Spleen (tissue), 11 donors: Measurements from ENCODE around the gene C22orf31. TPM values are rescaled to one million over a fixed set of nuclear protein-coding genes. Genes with fewer than 3 reads are reported as not detected.

ENCODE experiments used
- DNase-seq: peaks from one replicate; pipeline ENCODE4 v3.0.0-alpha.2; 2020
- H3K27ac ChIP-seq, 8 donors: fragments of 200-600 bp; sonication (generic) in 7 of 8; 1 replicate in 4 of 8; 2 replicates in 4 of 8; pipeline versions ENCODE4 v1.5.0 to v1.8.0; 2016 to 2021; ENCODE audit warnings: inconsistent platforms in 4 of 8, mild to moderate bottlenecking in 4 of 8, moderate library complexity in 1 of 8
- H3K27me3 ChIP-seq, 7 donors: fragments of 200-600 bp; sonication (generic) in 6 of 7; replicated peaks in 1 of 7; 1 replicate in 4 of 7; 2 replicates in 3 of 7; pipeline versions ENCODE4 v1.5.0 to v1.8.0; 2016 to 2021; ENCODE audit warnings: inconsistent platforms in 3 of 7, mild to moderate bottlenecking in 1 of 7
- H3K36me3 ChIP-seq, 6 donors: fragments of 200-600 bp; sonication (generic) in 5 of 6; 1 replicate in 4 of 6; 2 replicates in 2 of 6; pipeline versions ENCODE4 v1.5.0 to v1.8.0; 2016 to 2021; ENCODE audit warnings: inconsistent platforms in 2 of 6
- H3K4me1 ChIP-seq, 6 donors: fragments of 200-600 bp; sonication (generic) in 5 of 6; 1 replicate in 3 of 6; 2 replicates in 3 of 6; pipeline versions ENCODE4 v1.5.0 to v1.8.0; 2016 to 2021; ENCODE audit warnings: inconsistent platforms in 3 of 6
- H3K4me3 ChIP-seq, 8 donors: fragments of 200-600 bp; sonication (generic) in 7 of 8; 1 replicate in 4 of 8; 2 replicates in 4 of 8; pipeline versions ENCODE4 v1.5.0 to v1.8.0; 2016 to 2021; ENCODE audit warnings: inconsistent platforms in 4 of 8, mild to moderate bottlenecking in 4 of 8, moderate library complexity in 2 of 8
- H3K9me3 ChIP-seq, 8 donors: fragments of 200-600 bp; sonication (generic) in 7 of 8; 1 replicate in 4 of 8; 2 replicates in 4 of 8; pipeline versions ENCODE4 v1.5.0 to v1.8.0; 2016 to 2021; ENCODE audit warnings: inconsistent platforms in 4 of 8
- CTCF ChIP-seq, 11 experiments: fragments of 200-600 bp in 7 of 11; fragments of 450-650 bp in 4 of 11; sonication (generic) in 4 of 11; IDR thresholded peaks in 8 of 11; conservative IDR thresholded peaks in 3 of 11; 1 replicate in 7 of 11; 2 replicates in 4 of 11; pipeline versions ENCODE4 v1.4.0 to v1.8.0; 2016 to 2021; ENCODE audit warnings: antibody characterized with exemption in 11 of 11, inconsistent platforms in 4 of 11, mild to moderate bottlenecking in 1 of 11
- POLR2A ChIP-seq, 3 donors: fragments of 450-650 bp; IDR thresholded peaks; one replicate each; pipeline ENCODE4 v1.5.1; 2017; ENCODE audit warnings: antibody characterized with exemption in 3 of 3, mild to moderate bottlenecking in 1 of 3
- POLR2AphosphoS5 ChIP-seq, 3 donors: sonication (generic); formaldehyde crosslinking; IDR thresholded peaks; one replicate each; pipeline ENCODE4 v1.5.1; 2017; ENCODE audit warnings: antibody characterized with exemption in 3 of 3
- WGBS, 5 donors: extraction: QIAGEN DNeasy Blood & Tissue Kit in 3 of 5; methylation state at CpG; one replicate each; pipeline versions ENCODE4 v1.1.5 to v1.1.7; 2013 to 2018; 5-methylcytosine and 5-hydroxymethylcytosine counted together
- intact Hi-C: fragments of 100-400 bp; cut with DNase I; formaldehyde crosslinking; loops from one replicate; pipeline ENCODE4 v1.15.0; 2023; ENCODE audit warnings: low total_unique reads
- polyA plus RNA-seq, 3 donors: library from polyadenylated mRNA; stranded (reverse); fragments of 200-250 nt; gene quantifications; one replicate each; pipeline ENCODE4 v1.2.1, GENCODE V29; 2013
- total RNA-seq, 7 donors: library from RNA; depleted of rRNA in 3 of 7; stranded (reverse); fragments of >200 nt in 3 of 7; fragmentation: NEBNext Ultra II Directional in 4 of 7; extraction: Animal tissue kit (Norgen Biotek cat#: 25700) in 4 of 7; gene quantifications; one replicate each; pipeline versions ENCODE4 v1.1.0 to v1.2.1, GENCODE V29; 2016 to 2021
- donor health status: healthy with polysubstance abuse.
- donor health status: DM: no; HTN: no; CAD: no; lungs with moderate emphysema.
- donor health status: DM: no; HTN: no; CAD: no.
- donor health status: Bipolar disorder and iron deficiency.
- donor health status: healthy.
- donor health status: DM: no; HTN: no; CAD: no.
- donor health status: DM: yes; HTN: yes; CAD: no.

The C22orf31 gene
- total and polyA plus RNA-seq, 10 donors: not detected

GRCh38 chr22:29060931-29061330, 700 bp downstream of the C22orf31 start:
- Histone ChIP-seq H3K9me3 (no peaks in the 10 kb centered on the region), H3K27ac (no peak overlapping the region), H3K27me3 (peaks cover 0 to 24% (median 0%) of the 10 kb centered on the region in 7 donors), H3K4me1 (peaks cover 0 to 16% (median 0%) of the 10 kb centered on the region in 6 donors), H3K4me3 (no peak overlapping the region), H3K36me3 (no peaks in the 10 kb centered on the region)
- TF ChIP-seq POLR2A (IDR thresholded peaks at IDR 0.05) (no peak), CTCF (IDR thresholded peaks at IDR 0.05 in 8 of 11, conservative IDR thresholded peaks at IDR 0.05 in 3 of 11) (no peak)
- 47 to 55% (median 54%) methylated on average over 7 of the region's 7 CpGs for WGBS, 5 donors
- intact Hi-C loops: no loop called here
- DNase-seq: no peak

GRCh38 chr22:29060251-29060869, 1.3 kb downstream of the C22orf31 start:
- intact Hi-C loops: no loop called here
- Histone ChIP-seq H3K36me3 (no peaks in the 10 kb centered on the region), H3K4me1 (peaks cover 0 to 10% (median 0%) of the 10 kb centered on the region in 6 donors), H3K27me3 (peaks cover 0 to 24% (median 0%) of the 10 kb centered on the region in 7 donors), H3K4me3 (no peak overlapping the region), H3K9me3 (no peaks in the 10 kb centered on the region), H3K27ac (no peak overlapping the region)
- 53 to 67% (median 64%) methylated on average over 12 of the region's 12 CpGs for WGBS, 5 donors
- DNase-seq: no peak
- no peak for TF ChIP-seq POLR2A (IDR thresholded peaks at IDR 0.05)
- no peak for TF ChIP-seq CTCF (IDR thresholded peaks at IDR 0.05 in 8 of 11, conservative IDR thresholded peaks at IDR 0.05 in 3 of 11)
- no peak for TF ChIP-seq POLR2AphosphoS5 (IDR thresholded peaks at IDR 0.05)

- H3K4me3 ChIP-seq: no peak overlapping the region
- no peak for TF ChIP-seq POLR2A (IDR thresholded peaks at IDR 0.05)
- TF ChIP-seq CTCF (IDR thresholded peaks at IDR 0.05 in 8 of 11, conservative IDR thresholded peaks at IDR 0.05 in 3 of 11): no peak
- TF ChIP-seq POLR2AphosphoS5 (IDR thresholded peaks at IDR 0.05): no peak
- no peaks in the 10 kb centered on the region for H3K36me3 ChIP-seq
- intact Hi-C loops: no loop called here
- peaks cover 0 to 6% (median 0%) of the 10 kb centered on the region in 7 donors for H3K27me3 ChIP-seq
- 90 to 100% (median 93%) methylated on average over 3 of the region's 3 CpGs for WGBS, 5 donors
- H3K27ac ChIP-seq: no peak overlapping the region
- peaks cover 0 to 9% (median 0%) of the 10 kb centered on the region in 6 donors for H3K4me1 ChIP-seq
- DNase-seq: no peak
- H3K9me3 ChIP-seq: no peaks in the 10 kb centered on the region
Observed at GRCh38 chr22:29056472-29056871, 5.2 kb downstream of the C22orf31 start.

- Histone ChIP-seq H3K27me3 (no peaks in the 10 kb centered on the region), H3K36me3 (peaks cover 0 to 8% (median 2%) of the 10 kb centered on the region in 6 donors), H3K4me3 (no peak overlapping the region), H3K4me1 (no peaks in the 10 kb centered on the region), H3K9me3 (no peaks in the 10 kb centered on the region), H3K27ac (no peak overlapping the region)
- intact Hi-C loops: no loop called here
- DNase-seq: no peak
- TF ChIP-seq CTCF (IDR thresholded peaks at IDR 0.05 in 8 of 11, conservative IDR thresholded peaks at IDR 0.05 in 3 of 11) (no peak), POLR2A (IDR thresholded peaks at IDR 0.05) (no peak), POLR2AphosphoS5 (IDR thresholded peaks at IDR 0.05) (no peak)
- WGBS, 5 donors: 83 to 92% (median 89%) methylated on average over 14 of the region's 14 CpGs
Observed at GRCh38 chr22:29055192-29055830, 6.3 kb downstream of the C22orf31 start.
